GM21390 (cell line): Measurements from ENCODE around the gene DDX3X.
"Not testable (repeated sequence)": the region's sequence is repeated elsewhere in the genome, so short reads cannot be mapped to it uniquely, and the experiment has no call there.

ENCODE experiments used
- ATAC-seq: cut with Tn5 transposase; IDR thresholded peaks from one replicate; pipeline ENCODE4 v1.9.1; 2021; ENCODE audit not compliant: unreplicated experiment

DDX3X gene

DNA sequence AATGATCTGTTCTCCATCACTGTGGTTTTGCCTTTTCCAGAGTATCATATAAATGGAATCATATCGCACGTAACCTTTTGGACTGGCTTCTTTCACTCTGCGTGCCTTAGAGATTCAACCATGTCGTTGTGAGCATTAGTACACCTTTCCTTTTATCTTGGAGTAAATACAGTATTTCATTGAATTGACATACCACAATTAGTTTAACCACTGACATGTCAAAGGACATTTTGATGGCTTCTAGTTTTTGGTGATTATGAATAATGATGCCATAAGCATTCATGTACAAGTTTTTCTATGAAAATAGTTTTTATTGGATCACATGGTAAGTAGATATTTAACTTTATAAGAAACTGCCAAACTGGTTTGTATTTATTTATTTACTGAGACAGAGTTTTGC lies 35.2 kb downstream of the DDX3X start:
- no peak for ATAC-seq

DNA sequence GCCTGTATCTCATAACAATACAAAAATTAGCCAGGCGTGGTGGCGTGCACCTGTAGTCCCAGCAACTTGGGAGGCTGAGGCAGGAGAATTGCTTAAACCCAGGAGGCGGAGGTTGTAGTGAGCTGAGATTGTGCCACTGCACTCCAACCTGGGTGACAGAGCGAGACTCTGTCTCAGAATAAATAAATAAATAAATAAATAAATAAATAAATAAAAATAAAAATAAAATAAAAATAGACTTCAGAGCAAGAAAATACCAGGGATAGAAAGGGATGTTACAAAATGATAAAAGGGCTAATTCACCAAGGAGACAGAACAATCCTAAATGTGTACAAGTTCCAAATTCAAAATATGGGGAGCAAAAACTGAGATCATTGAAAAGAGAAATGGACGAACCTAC lies 37.6 kb downstream of the DDX3X start:
- ATAC-seq, result not testable (repeated sequence)

GRCh38 chrX:41373989-41374606 lies 40.1 kb downstream of the DDX3X start:
- no peak for ATAC-seq

DNA sequence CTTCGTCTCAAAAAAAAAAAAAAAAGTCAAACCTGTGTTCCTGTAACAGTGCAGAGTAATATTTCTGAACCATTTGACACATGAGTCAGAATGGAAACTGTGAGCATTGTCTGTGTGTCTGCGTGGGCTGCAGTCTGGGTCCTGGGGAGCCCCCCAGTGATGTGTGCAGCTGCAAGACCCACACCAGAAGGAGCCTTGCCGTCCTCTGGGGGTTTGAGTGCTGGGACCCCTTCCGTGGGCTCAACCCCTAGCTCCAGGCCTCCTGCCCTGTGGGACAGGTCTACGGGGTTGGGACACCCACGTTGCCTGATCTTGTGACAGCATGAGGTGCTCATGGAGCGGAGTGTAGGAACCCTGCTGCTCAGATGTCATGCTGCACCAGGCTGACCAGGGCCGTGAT lies 43.7 kb downstream of the DDX3X start:
- ATAC-seq, result no peak

DNA sequence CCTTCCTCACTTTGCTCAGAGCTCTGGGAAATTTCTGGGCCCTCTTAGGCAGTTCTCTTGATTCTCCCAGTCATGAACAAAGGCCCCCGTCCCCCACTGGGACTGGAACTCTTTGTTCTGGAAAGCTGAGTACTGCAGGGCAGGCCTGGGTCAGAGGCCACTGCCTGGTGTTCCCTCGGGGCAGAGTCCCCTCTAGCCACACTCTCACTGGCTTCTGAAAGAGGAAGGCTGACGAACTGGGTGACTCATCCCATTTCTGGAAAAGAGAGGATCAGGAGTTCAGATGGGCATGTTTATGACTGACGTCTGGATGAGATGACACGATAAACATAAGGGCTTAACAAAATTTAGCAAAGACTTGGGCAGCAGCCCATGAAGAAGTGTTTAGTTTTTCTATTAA lies 47.7 kb downstream of the DDX3X start:
- no peak for ATAC-seq

- ATAC-seq, result no peak
Measured at GRCh38 chrX:41382714-41383645, 49.0 kb downstream of the DDX3X start.

GRCh38 chrX:41384051-41384705 lies 50.2 kb downstream of the DDX3X start:
- no peak for ATAC-seq

- no peak for ATAC-seq
Measured at GRCh38 chrX:41386222-41386990, 52.4 kb downstream of the DDX3X start.

- no peak for ATAC-seq
Measured at GRCh38 chrX:41388543-41388942, 54.6 kb downstream of the DDX3X start.

- ATAC-seq, result no peak
Measured at GRCh38 chrX:41389311-41389888, 55.4 kb downstream of the DDX3X start.

DNA sequence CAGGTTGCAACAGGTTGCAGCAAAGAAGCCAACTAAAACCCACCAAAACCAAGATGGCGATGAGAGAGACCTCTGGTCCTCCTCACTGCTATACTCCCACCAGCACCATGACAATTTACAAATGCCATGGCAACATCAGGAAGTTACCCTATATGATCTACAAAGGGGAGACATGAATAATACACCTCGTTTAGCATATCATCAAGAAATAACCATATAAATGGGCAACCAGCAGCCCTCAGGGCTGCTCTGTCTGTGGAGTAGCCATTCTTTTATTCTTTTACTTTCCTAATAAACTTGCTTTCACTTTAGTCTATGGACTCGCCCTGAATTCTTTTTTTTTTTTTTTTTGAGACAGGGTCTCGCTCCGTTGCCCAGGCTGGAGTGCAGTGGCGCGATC lies 56.6 kb downstream of the DDX3X start:
- ATAC-seq, result not testable (repeated sequence)

- no peak for ATAC-seq
Measured at GRCh38 chrX:41391606-41392005, 57.6 kb downstream of the DDX3X start.

- ATAC-seq, result no peak
Measured at GRCh38 chrX:41394293-41394692, 60.3 kb downstream of the DDX3X start.

- ATAC-seq, result no peak
Measured at GRCh38 chrX:41397219-41397618, 63.3 kb downstream of the DDX3X start.

- ATAC-seq, result no peak
Measured at GRCh38 chrX:41397768-41398167, 63.8 kb downstream of the DDX3X start.

- not testable (repeated sequence) for ATAC-seq
Measured at GRCh38 chrX:41402556-41402955, 68.6 kb downstream of the DDX3X start.

DNA sequence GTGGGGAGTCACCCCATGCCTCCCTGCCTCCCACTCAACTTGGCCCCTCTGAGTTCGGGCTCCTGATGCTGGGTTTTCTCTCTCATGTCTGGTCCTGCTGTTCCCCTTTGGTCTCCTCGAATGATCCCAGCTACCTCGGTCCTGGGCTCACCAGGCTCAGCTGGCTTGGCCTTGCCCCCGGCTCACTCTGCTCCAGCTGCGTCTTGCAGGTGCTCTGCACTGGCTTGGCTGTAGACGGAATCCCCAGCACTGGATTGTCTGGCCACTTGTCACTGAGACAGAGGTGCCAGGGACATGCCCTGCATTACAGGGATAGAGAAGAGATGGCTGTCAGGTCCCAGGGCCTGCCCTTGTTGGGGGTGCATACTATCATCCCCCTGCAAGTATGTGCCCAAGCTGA lies 71.6 kb downstream of the DDX3X start:
- no peak for ATAC-seq

DNA sequence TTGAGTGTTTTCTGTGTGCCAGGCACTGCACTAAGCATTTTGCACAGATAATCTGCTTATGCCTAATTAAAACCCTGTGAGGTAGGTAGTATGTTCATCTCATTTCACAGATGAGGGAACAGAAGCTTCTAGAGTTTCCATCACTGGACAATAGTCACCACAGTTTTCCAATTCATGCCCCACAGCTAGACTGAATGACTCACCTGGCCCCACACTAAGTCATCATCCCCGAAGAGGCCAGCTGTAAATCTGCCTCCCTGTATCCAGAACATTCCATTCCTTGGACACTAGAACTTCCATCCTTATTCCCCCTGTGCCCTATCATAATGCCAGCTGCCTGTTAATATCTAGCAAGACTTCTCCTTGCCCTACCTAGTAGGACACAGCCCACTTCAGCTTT lies 72.2 kb downstream of the DDX3X start:
- no peak for ATAC-seq

DNA sequence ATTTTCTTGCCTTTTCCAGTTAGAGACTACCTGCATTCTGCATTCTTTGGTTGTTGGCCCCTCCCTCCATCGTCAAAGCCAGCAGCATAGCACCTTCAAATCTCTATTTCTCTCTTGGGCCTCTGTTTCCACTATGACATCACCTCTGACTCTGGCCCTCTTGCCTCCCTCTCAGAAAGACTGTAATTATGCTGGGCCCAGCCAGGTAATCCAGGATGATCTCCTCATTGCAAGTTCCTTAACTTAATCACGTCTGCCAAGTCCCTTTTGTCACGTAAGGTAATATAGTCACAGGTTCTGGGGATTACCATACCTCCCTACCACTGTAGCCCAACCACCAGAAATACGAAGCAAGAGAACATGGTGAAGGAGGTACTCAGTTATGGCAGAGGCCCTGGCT lies 73.9 kb downstream of the DDX3X start:
- ATAC-seq, result no peak

GRCh38 chrX:41408576-41408975 lies 74.6 kb downstream of the DDX3X start:
- ATAC-seq, result no peak

DNA sequence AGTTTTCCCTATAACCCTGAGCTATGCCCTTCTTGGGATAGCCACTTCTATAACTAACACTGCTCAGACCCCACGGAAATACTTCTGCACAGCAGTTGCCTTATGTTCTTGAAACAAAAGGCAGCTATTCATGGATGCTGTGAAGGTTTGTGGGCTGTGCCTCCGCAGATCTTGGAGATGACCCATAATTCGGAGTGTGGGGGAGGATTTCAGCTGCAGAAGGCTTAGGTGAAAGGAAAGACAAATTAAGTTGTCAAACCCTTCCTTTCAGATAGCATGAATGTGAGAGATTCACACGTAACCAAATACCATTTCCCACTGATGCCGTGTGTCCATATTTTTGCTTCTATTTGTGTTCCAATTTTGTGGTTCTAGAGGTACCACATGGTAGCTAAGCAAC lies 75.0 kb downstream of the DDX3X start:
- no peak for ATAC-seq
